Effector memory CD8-positive, alpha-beta T cell (primary cell): Measurements from ENCODE around the gene GTF2F2.
A peak's percentile ranks its signal among the peaks of the same experiment; 100 is the strongest.

ENCODE experiments used
- ATAC-seq: fragments of 150-1000 bp; cut with Tn5 transposase; replicated peaks from 2 replicates; pipeline ENCODE4 v1.10.0; 2021; ENCODE audit warnings: mild to moderate bottlenecking, moderate library complexity
- DNase-seq, 3 experiments: peaks; one replicate each; pipeline ENCODE4 v3.0.0; 2021
- H3K27ac Mint-ChIP-seq, 2 donors: one replicate each; pipeline ENCODE4 v1.8.0; 2022; ENCODE audit warnings: mild to moderate bottlenecking in 2 of 2, mixed read lengths in 2 of 2, moderate library complexity in 2 of 2
- H3K27me3 Mint-ChIP-seq, 2 donors: one replicate each; pipeline ENCODE4 v1.8.0; 2022; ENCODE audit warnings: mixed read lengths in 2 of 2
- H3K36me3 Mint-ChIP-seq: one replicate; pipeline ENCODE4 v1.8.0; 2022; ENCODE audit warnings: mild to moderate bottlenecking, moderate library complexity, mixed read lengths; ENCODE audit not compliant: insufficient read depth
- H3K4me1 Mint-ChIP-seq, 2 donors: one replicate each; pipeline ENCODE4 v1.8.0; 2022; ENCODE audit warnings: low read depth in 2 of 2, mixed read lengths in 2 of 2
- H3K4me3 Mint-ChIP-seq, 2 donors: one replicate each; pipeline ENCODE4 v1.8.0; 2022; ENCODE audit warnings: mild to moderate bottlenecking in 2 of 2, mixed read lengths in 2 of 2, moderate library complexity in 2 of 2
- H3K9me3 Mint-ChIP-seq, 2 donors: one replicate each; pipeline ENCODE4 v1.8.0; 2022; ENCODE audit warnings: mixed read lengths in 2 of 2

The GTF2F2 gene

GRCh38 chr13:45137526-45137925 lies 17.2 kb downstream of the GTF2F2 start:
- ATAC-seq, result no peak
- Mint-ChIP-seq H3K9me3 (peaks cover 2 to 6% of the 10 kb centered on the region in 2 donors), H3K27me3 (no peaks in the 10 kb centered on the region), H3K27ac (peak overlapping the region in 1 of 2 donors; percentile 44), H3K4me1 (peaks cover 15 to 23% of the 10 kb centered on the region in 2 donors), H3K36me3 (peaks cover 11% of the 10 kb centered on the region), H3K4me3 (no peak overlapping the region)
- DNase-seq, result no peak

GRCh38 chr13:45138282-45138681 lies 18.0 kb downstream of the GTF2F2 start:
- DNase-seq, result no peak
- Mint-ChIP-seq H3K4me1 (peaks cover 19 to 27% of the 10 kb centered on the region in 2 donors), H3K36me3 (peaks cover 11% of the 10 kb centered on the region), H3K9me3 (no peaks in the 10 kb centered on the region), H3K4me3 (no peak overlapping the region), H3K27me3 (no peaks in the 10 kb centered on the region), H3K27ac (no peak overlapping the region)
- ATAC-seq, result no peak

DNA sequence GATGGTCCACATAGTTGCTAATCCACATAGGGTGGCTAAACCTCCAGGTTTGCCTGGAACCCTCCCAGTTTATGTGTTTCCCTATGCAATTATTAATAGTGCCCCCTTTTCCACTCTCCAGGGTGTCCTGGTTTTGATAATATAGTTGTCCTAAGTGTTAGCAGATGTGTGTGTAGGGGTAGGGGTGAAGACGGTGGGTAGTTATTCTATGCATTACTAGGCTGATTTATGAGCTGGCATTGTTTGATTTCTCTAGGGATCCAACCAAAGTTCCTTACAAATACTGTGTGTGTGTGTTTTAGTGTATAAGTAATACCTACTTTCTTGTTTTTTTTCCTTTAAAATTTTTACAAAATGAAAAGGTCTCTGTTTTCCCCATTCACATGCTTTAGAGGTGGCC lies 21.1 kb downstream of the GTF2F2 start:
- H3K9me3 Mint-ChIP-seq, result no peaks in the 10 kb centered on the region

DNA sequence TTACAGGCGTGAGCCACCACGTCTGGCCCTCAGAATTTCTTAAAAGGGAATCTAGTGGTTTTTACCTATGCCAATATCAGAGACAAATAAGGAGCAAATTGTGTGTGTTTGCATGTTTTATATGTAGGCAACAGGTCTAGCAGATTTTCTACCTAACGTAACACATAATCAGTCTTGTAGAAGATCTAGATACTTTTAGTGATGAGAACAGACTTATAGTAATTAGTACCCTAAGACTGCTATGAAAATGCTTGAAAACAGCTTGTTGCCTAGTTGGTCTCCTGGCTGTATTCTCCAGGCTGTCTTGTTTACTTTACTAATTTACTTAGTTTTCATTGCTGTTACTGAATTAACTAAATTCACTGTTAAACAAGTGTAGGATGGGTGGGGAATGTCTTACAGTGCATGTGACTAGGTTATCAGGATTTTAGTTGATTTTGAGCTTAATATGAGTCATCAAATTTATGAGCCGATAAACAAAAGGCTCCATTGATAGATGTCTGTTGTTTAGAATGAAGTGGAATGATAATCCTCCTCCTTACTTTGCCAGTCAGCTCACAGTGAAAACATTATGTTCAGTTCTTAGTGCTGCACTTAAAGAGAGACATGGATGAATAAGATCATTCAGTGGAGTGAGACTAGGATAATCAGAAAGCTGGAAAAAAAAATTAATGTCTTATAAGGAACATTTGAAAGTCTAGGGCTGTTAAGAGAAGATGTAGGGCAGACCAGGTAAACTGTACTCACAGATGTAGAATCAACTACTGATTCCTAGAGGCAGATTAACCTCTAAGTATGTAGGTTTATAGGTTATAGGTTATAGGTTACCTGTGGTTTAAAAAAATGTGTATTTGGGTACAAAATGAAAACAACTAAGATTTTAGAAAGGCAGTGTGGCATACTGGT lies 22.4 kb downstream of the GTF2F2 start:
- H3K4me1 Mint-ChIP-seq, result peaks cover 25 to 30% of the 10 kb centered on the region in 2 donors
- no peak for DNase-seq

More for the DNA sequence above, 21.1 kb downstream of the GTF2F2 start:
- Mint-ChIP-seq H3K4me1 (peaks cover 22 to 27% of the 10 kb centered on the region in 2 donors), H3K27me3 (no peaks in the 10 kb centered on the region), H3K4me3 (no peak overlapping the region), H3K27ac (no peak overlapping the region), H3K36me3 (peaks cover 16% of the 10 kb centered on the region)
- no peak for ATAC-seq
- DNase-seq, result no peak

GRCh38 chr13:45143346-45143751 lies 23.0 kb downstream of the GTF2F2 start:
- Mint-ChIP-seq H3K27me3 (no peaks in the 10 kb centered on the region), H3K4me1 (peaks cover 25 to 27% of the 10 kb centered on the region in 2 donors), H3K9me3 (no peaks in the 10 kb centered on the region), H3K27ac (peak overlapping the region in 1 of 2 donors; percentile 39), H3K4me3 (peak overlapping the region in 1 of 2 donors; percentile 1), H3K36me3 (peaks cover 12% of the 10 kb centered on the region)
- ATAC-seq, result no peak
- no peak for DNase-seq

More for the DNA sequence above, 22.4 kb downstream of the GTF2F2 start:
- Mint-ChIP-seq H3K4me3 (no peak overlapping the region), H3K36me3 (peaks cover 16% of the 10 kb centered on the region), H3K27me3 (no peaks in the 10 kb centered on the region), H3K27ac (peak overlapping the region in 1 of 2 donors; percentile 39), H3K9me3 (no peaks in the 10 kb centered on the region)
- no peak for ATAC-seq

DNA sequence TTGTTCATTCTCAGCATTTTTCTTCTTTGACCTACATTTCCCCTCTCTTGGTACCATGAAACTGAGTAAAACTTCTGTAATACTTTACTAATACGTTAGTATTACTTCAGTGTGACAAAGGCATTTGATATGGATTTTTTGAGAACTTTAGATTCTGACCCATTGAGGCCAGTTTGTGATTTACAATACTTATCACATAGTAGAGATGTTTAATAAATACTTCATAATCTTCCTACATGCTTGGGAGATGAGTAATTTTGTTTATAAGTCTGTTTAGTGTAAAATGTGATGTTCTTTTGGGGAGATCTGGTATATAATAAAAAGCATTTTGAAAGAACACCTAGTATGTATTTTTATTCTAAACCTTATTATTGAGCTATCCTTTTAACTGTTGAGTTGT lies 29.7 kb downstream of the GTF2F2 start:
- no peak overlapping the region for H3K4me3 Mint-ChIP-seq
- H3K36me3 Mint-ChIP-seq, result peaks cover 20% of the 10 kb centered on the region
- H3K9me3 Mint-ChIP-seq, result no peaks in the 10 kb centered on the region
- peaks cover 10 to 14% of the 10 kb centered on the region in 2 donors for H3K4me1 Mint-ChIP-seq
- DNase-seq, result no peak
- no peaks in the 10 kb centered on the region for H3K27me3 Mint-ChIP-seq
- no peak for ATAC-seq
- no peak overlapping the region for H3K27ac Mint-ChIP-seq

GRCh38 chr13:45156565-45157361 lies 36.5 kb downstream of the GTF2F2 start:
- H3K9me3 Mint-ChIP-seq, result no peaks in the 10 kb centered on the region
- peaks cover 37% of the 10 kb centered on the region for H3K36me3 Mint-ChIP-seq

GRCh38 chr13:45162194-45162593 lies 41.9 kb downstream of the GTF2F2 start:
- Mint-ChIP-seq H3K36me3 (peaks cover 15% of the 10 kb centered on the region), H3K4me1 (no peaks in the 10 kb centered on the region), H3K9me3 (no peaks in the 10 kb centered on the region), H3K27ac (peak overlapping the region in 1 of 2 donors; percentile 67), H3K27me3 (no peaks in the 10 kb centered on the region), H3K4me3 (no peak overlapping the region)
- ATAC-seq (no peak), DNase-seq (no peak)

More at GRCh38 chr13:45156565-45157361, 36.5 kb downstream of the GTF2F2 start:
- DNase-seq (no peak), ATAC-seq (no peak)
- Mint-ChIP-seq H3K27me3 (no peaks in the 10 kb centered on the region), H3K4me1 (no peaks in the 10 kb centered on the region), H3K4me3 (no peak overlapping the region), H3K27ac (peak overlapping the region in 1 of 2 donors; percentile 2)

- ATAC-seq, result no peak
- Mint-ChIP-seq H3K27ac (no peak overlapping the region), H3K36me3 (peaks cover 17% of the 10 kb centered on the region), H3K4me1 (no peaks in the 10 kb centered on the region), H3K27me3 (no peaks in the 10 kb centered on the region), H3K4me3 (no peak overlapping the region), H3K9me3 (no peaks in the 10 kb centered on the region)
- DNase-seq, result no peak
Observed at GRCh38 chr13:45162821-45163220, 42.5 kb downstream of the GTF2F2 start.

DNA sequence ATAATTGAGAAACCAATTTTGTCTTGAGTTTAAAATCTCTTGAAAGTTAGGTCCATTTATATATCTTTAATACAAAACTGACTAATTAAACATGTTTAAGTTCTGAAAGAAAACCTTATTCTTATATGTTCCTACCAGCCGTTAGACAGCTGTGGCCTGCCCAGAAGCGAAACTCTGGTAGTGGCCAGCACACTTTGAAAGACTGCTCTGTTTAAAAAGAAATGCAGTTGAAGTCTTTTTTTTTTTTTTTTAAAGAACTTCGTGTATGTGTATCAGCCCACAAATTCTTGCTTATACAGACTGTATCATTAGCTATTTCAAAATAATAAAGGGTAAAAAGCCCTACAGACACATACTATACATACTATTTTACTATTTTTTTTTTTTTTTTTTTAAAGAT lies 46.5 kb downstream of the GTF2F2 start:
- Mint-ChIP-seq H3K27me3 (no peaks in the 10 kb centered on the region), H3K36me3 (peaks cover 9% of the 10 kb centered on the region), H3K4me1 (peaks cover 2 to 4% of the 10 kb centered on the region in 2 donors), H3K9me3 (no peaks in the 10 kb centered on the region), H3K27ac (peak overlapping the region in 1 of 2 donors; percentile 2), H3K4me3 (no peak overlapping the region)
- DNase-seq (no peak), ATAC-seq (no peak)

GRCh38 chr13:45167611-45168554 lies 47.6 kb downstream of the GTF2F2 start:
- ATAC-seq, result no peak
- DNase-seq, result no peak
- Mint-ChIP-seq H3K4me1 (peaks cover 4 to 12% of the 10 kb centered on the region in 2 donors), H3K4me3 (no peak overlapping the region), H3K9me3 (no peaks in the 10 kb centered on the region), H3K36me3 (peaks cover 9% of the 10 kb centered on the region), H3K27ac (no peak overlapping the region), H3K27me3 (no peaks in the 10 kb centered on the region)

GRCh38 chr13:45168555-45168930 lies 48.2 kb downstream of the GTF2F2 start:
- Mint-ChIP-seq H3K4me1 (peaks cover 5 to 12% of the 10 kb centered on the region in 2 donors), H3K9me3 (no peaks in the 10 kb centered on the region), H3K27ac (no peak overlapping the region), H3K4me3 (no peak overlapping the region), H3K36me3 (peaks cover 12% of the 10 kb centered on the region), H3K27me3 (no peaks in the 10 kb centered on the region)
- DNase-seq (no peak), ATAC-seq (no peak)

GRCh38 chr13:45174478-45174877 lies 54.2 kb downstream of the GTF2F2 start:
- no peaks in the 10 kb centered on the region for H3K27me3 Mint-ChIP-seq
- H3K27ac Mint-ChIP-seq, result no peak overlapping the region
- ATAC-seq (no peak), DNase-seq (no peak)
- H3K9me3 Mint-ChIP-seq, result no peaks in the 10 kb centered on the region
- no peak overlapping the region for H3K4me3 Mint-ChIP-seq
- H3K4me1 Mint-ChIP-seq, result peaks cover 12 to 23% of the 10 kb centered on the region in 2 donors
- peaks cover 14% of the 10 kb centered on the region for H3K36me3 Mint-ChIP-seq
